NT2/D1 (cell line): ENCODE data around the gene IMPDH1.

Experiments used
- DNase-seq: peaks from one replicate; pipeline ENCODE4 v3.0.0-alpha.2; 2011; ENCODE audit warnings: low read depth, low spot score
- H3K27me3 ChIP-seq: 2 replicates; pipeline ENCODE4 v1.6.0; 2011; ENCODE audit warnings: mild to moderate bottlenecking; ENCODE audit not compliant: insufficient read length, insufficient read depth
- H3K36me3 ChIP-seq: 2 replicates; pipeline ENCODE4 v1.6.1; 2011; ENCODE audit warnings: mild to moderate bottlenecking, low read length, mixed read lengths; ENCODE audit not compliant: insufficient read depth, insufficient read length
- H3K4me1 ChIP-seq: 2 replicates; pipeline ENCODE4 v1.5.1; 2011; ENCODE audit not compliant: insufficient read depth, insufficient read length
- H3K4me3 ChIP-seq: 2 replicates; pipeline ENCODE4 v1.5.1; 2011; ENCODE audit warnings: low read depth; ENCODE audit not compliant: insufficient read length
- H3K9ac ChIP-seq: 2 replicates; pipeline ENCODE4 v1.6.0; 2011; ENCODE audit warnings: low read depth; ENCODE audit not compliant: insufficient read length
- H3K9me3 ChIP-seq: 2 replicates; pipeline ENCODE4 v1.5.1; 2011; ENCODE audit warnings: mild to moderate bottlenecking, low read length; ENCODE audit not compliant: insufficient read depth
- SUZ12 ChIP-seq: IDR thresholded peaks from 2 replicates; pipeline ENCODE4 v1.6.1; 2011; ENCODE audit not compliant: insufficient read length, insufficient read depth; ENCODE audit errors: extremely low read depth
- YY1 ChIP-seq: IDR thresholded peaks from 2 replicates; pipeline ENCODE4 v1.6.1; 2011; ENCODE audit not compliant: insufficient read length, insufficient read depth
- ZNF274 ChIP-seq: IDR thresholded peaks from 2 replicates; pipeline ENCODE4 v1.6.1; 2011; ENCODE audit warnings: mild to moderate bottlenecking, low read depth, low read length

Gene IMPDH1

DNA sequence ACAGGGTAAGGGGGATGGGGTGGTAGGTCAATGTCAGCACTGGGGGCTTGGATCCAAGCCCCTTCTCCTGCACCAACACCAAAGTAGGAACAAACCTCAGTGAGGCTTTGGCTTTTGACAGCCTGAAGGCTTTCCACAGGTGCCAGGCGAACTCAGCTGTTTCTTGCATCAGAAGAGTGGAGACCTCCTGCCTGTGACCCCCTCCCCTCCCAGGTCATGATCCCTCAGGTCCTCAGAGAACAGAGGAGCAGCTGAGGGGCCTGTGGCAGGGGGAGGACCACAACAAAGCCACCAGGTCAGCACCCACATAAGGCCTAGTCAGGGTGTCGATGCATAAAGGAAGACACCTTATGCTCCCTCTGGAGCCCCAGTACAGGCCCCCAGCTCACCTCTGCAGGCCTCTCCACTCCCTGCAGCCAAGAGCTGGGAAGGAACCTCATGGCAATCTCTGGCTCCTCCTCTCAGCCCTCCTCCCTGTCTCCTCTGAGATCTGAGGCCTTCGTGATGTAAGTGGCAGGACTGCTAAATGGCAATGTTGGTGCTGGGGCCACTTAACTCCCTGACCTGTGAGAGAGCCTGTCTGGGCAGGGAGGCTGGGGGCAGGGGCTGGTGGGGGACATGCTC, 29.2 kb downstream of the IMPDH1 start:
- TF ChIP-seq SUZ12 (no peak), ZNF274 (no peak), YY1 (no peak)
- no peaks in the 10 kb centered on the region for H3K27me3 ChIP-seq
- no peak for DNase-seq

DNA sequence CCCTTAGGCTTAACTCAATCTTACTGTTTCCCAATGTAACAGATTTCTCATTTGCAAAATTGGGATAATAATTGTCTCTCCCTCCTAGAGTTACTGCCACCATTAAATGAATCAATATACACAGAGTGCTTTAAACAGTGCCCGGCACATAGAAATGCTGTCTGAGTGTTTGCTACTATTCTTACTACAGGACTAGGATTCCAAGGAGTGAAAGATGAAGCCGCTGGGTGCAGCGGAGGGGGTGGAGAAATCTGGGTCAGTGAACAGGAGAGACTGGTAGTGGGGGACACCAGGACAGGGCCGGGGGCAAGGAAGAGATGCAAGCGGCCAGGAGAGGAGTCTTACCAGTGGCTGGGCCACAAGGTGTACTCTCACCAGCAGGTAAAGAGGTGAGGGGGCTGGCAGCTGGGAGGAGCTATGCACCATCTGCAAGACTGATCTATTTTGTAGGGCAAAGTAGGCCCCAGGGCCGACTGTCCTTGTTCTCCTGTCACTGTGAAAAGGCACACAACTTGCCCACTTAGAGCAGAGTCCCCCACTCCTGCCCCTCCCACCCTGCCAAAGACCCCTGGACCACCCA, 29.8 kb downstream of the IMPDH1 start:
- Histone ChIP-seq H3K9me3 (no peaks in the 10 kb centered on the region), H3K9ac (no peak overlapping the region), H3K4me1 (peaks cover 13% of the 10 kb centered on the region), H3K27me3 (no peaks in the 10 kb centered on the region), H3K4me3 (no peak overlapping the region), H3K36me3 (no peaks in the 10 kb centered on the region)
- DNase-seq: no peak
- TF ChIP-seq YY1: no peak
- no peak for TF ChIP-seq ZNF274
- TF ChIP-seq SUZ12: no peak

More for the DNA sequence above, 29.2 kb downstream of the IMPDH1 start:
- no peak overlapping the region for H3K4me3 ChIP-seq
- H3K9ac ChIP-seq: no peak overlapping the region
- H3K4me1 ChIP-seq: peaks cover 13% of the 10 kb centered on the region
- H3K9me3 ChIP-seq: no peaks in the 10 kb centered on the region
- H3K36me3 ChIP-seq: no peaks in the 10 kb centered on the region

DNA sequence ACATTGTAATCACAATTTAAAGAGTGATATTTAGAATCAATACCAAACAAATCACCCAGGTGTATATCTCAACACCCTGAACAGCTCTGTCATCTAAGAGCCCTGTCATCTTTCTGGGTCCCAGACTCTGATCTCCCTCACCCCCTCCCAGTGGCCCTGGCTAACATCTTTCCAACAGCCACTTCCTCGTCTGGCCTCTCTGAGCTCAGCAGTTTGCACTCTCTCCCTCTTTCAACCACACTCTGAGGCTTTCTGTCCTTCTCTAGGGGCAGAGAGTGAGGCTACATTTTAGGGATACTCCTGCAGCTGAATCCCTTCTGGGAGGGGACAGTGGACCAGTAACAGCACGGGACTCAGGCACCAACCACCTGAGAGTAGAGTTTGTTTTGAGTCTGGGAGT, 31.1 kb downstream of the IMPDH1 start:
- H3K9ac ChIP-seq: no peak overlapping the region
- no peak for TF ChIP-seq YY1
- no peak for TF ChIP-seq ZNF274
- no peak for TF ChIP-seq SUZ12
- H3K4me3 ChIP-seq: no peak overlapping the region
- H3K36me3 ChIP-seq: no peaks in the 10 kb centered on the region
- no peaks in the 10 kb centered on the region for H3K27me3 ChIP-seq
- no peaks in the 10 kb centered on the region for H3K9me3 ChIP-seq
- no peak for DNase-seq
- peaks cover 10% of the 10 kb centered on the region for H3K4me1 ChIP-seq

DNA sequence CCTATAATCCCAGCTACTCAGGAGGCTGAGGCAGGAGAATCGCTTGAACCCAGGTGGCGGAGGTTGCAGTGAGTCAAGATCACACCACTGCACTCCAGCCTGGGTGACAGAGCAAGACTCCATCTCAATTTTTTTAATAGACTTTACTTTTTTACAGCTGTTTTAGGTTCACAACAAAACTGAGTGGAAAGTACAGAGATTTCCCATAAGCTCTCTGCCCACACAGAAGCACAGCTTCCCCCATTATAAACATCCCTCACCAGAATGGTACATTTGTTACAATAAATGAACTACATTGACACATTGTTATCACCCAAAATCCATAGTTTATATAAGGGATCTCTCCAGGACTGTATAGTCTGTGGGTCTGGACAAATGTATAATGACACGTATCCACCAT, 33.7 kb downstream of the IMPDH1 start:
- Histone ChIP-seq H3K4me3 (no peak overlapping the region), H3K9me3 (no peaks in the 10 kb centered on the region), H3K4me1 (peaks cover 5% of the 10 kb centered on the region), H3K9ac (no peak overlapping the region), H3K27me3 (no peaks in the 10 kb centered on the region), H3K36me3 (no peaks in the 10 kb centered on the region)
- no peak for TF ChIP-seq YY1
- no peak for TF ChIP-seq ZNF274
- no peak for DNase-seq

DNA sequence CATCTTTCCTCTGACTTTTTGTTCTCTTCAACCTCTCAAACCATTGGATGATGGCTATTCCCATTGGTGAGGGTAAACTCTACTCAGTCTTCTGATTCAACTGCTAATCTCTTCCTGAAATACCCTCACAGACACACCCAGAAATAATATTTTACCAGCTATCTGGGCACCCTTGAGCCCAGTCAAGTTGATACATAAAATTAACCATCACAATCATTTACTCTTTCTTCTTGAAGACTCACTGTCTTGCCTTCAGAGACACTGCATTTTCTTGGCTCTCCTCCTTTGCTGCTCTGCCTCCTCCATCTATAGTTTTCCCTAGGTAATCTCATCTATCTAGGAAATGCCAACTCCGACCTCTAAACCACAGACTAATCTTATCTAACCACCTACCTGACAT, 35.7 kb downstream of the IMPDH1 start:
- Histone ChIP-seq H3K36me3 (no peaks in the 10 kb centered on the region), H3K27me3 (no peaks in the 10 kb centered on the region), H3K9ac (no peak overlapping the region), H3K9me3 (no peaks in the 10 kb centered on the region), H3K4me3 (no peak overlapping the region), H3K4me1 (no peaks in the 10 kb centered on the region)
- TF ChIP-seq SUZ12 (no peak), YY1 (no peak), ZNF274 (no peak)
- DNase-seq: no peak

DNA sequence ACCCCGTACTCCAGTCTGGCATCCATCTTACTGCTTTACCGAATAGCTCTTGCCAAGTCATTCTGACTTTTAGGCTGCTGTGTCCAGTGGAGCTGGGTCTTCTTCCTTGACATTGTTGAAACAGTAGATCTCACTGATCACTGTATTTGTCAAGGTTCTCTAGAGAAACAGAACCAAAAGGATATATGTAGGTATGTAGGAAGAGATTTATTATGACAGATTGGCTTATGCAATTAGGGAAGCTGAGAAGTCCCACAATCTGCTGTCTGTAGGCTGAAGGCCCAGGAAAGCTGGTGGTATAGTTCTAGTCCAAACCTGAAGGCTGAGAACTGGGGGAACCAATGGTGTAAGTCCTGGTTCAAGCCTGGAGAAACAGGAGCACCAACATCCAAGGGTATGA, 36.2 kb downstream of the IMPDH1 start:
- H3K9ac ChIP-seq: no peak overlapping the region
- TF ChIP-seq SUZ12: no peak
- TF ChIP-seq YY1: no peak
- no peak for TF ChIP-seq ZNF274
- H3K4me3 ChIP-seq: no peak overlapping the region
- H3K27me3 ChIP-seq: no peaks in the 10 kb centered on the region
- no peaks in the 10 kb centered on the region for H3K36me3 ChIP-seq
- H3K4me1 ChIP-seq: no peaks in the 10 kb centered on the region
- no peaks in the 10 kb centered on the region for H3K9me3 ChIP-seq
- DNase-seq: no peak

DNA sequence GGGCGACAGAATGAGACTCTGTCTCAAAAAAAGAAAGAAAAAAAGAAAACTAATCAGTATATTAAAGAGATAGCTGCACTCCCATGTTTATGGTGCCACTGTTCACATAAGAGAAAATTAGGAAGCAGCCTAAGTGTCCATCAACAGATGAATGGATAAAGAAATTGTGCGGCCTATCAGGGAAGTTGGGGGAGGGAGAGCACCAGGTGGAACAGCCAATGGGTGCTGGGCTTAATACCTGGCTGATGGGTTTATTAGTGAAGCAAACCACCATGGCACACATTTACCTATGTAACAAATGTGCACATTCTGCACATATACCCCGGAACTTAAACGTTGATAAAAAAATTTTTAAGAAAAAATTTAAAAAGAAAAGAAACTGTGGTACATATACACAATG, 39.3 kb downstream of the IMPDH1 start:
- Histone ChIP-seq H3K9me3 (no peaks in the 10 kb centered on the region), H3K36me3 (no peaks in the 10 kb centered on the region), H3K4me3 (no peak overlapping the region), H3K9ac (no peak overlapping the region), H3K27me3 (peaks cover 7% of the 10 kb centered on the region), H3K4me1 (no peaks in the 10 kb centered on the region)
- DNase-seq: no peak
- TF ChIP-seq ZNF274 (no peak), YY1 (no peak), SUZ12 (no peak)

DNA sequence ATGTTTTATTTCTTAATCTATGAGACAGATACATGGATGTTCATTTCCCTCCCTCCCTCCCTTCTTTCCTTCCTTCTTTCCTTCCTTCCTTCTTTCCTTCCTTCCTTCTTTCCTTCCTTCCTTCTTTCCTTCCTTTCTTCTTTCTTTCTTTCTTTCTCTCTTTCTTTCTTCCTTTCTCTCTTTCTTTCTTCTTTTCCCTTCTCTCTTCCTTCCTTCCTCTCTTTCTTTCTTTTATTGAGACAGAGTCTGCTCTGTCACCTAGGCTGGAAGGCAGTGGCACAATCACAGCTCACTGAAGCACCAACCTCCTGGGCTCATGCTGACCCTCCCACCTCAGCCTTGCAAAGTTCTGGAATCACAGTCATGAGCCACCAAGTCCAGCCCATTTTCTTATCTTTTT, 42.8 kb downstream of the IMPDH1 start:
- H3K36me3 ChIP-seq: no peaks in the 10 kb centered on the region
- no peak for DNase-seq
- no peak overlapping the region for H3K4me3 ChIP-seq
- H3K27me3 ChIP-seq: peaks cover 36% of the 10 kb centered on the region
- H3K4me1 ChIP-seq: no peaks in the 10 kb centered on the region
- H3K9me3 ChIP-seq: no peaks in the 10 kb centered on the region
- no peak overlapping the region for H3K9ac ChIP-seq
- TF ChIP-seq YY1 (no peak), ZNF274 (no peak), SUZ12 (no peak)
